Mononuclear cell (primary cell): ENCODE measurements around the gene DYNC1H1. TPM values are rescaled to one million over a fixed set of nuclear protein-coding genes. Genes with fewer than 3 reads are reported as not detected.

Experiments
- H3K27me3 ChIP-seq: 2 replicates; pipeline ENCODE4 v1.6.0; 2011; ENCODE audit warnings: low read length, control low read depth; ENCODE audit not compliant: insufficient read depth
- H3K4me1 ChIP-seq: 2 replicates; pipeline ENCODE4 v1.5.1; 2011; ENCODE audit warnings: mild to moderate bottlenecking, low read length, control low read depth; ENCODE audit not compliant: insufficient read depth
- H3K4me3 ChIP-seq: 2 replicates; pipeline ENCODE4 v1.5.1; 2011; ENCODE audit warnings: mild to moderate bottlenecking, low read length, moderate library complexity
- H3K9me3 ChIP-seq: 2 replicates; pipeline ENCODE4 v1.5.1; 2011; ENCODE audit warnings: low read depth, mild to moderate bottlenecking, control low read depth, low read length
- total RNA-seq: library from RNA; depleted of rRNA; stranded (reverse); fragments of >200 nt; gene quantifications from one replicate; pipeline ENCODE4 v1.2.3, GENCODE V29; 2012

Gene DYNC1H1
- total RNA-seq, 1 donor = 260 TPM

DNA sequence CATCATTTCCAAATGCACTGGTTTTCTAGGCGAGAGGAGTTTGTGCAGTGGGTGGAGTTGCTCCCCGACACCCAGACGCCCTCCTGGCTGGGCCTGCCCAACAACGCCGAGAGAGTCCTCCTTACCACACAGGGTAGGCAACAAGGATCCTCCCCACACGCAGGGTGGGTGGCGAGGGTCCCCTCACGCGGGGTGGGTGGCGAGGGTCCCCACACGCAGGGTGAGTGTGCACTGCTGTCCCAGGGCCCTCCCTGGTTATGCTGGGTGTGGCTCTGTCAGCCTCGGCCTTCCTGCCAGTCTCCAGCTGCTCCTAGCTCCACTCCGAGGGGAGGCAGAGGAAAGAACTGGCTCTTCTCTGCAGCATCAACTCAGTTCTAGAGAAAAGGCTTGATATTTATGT lies 80.2 kb downstream of the DYNC1H1 start:
- Histone ChIP-seq H3K27me3 (no peaks in the 10 kb centered on the region), H3K4me1 (no peaks in the 10 kb centered on the region), H3K4me3 (no peak overlapping the region), H3K9me3 (no peaks in the 10 kb centered on the region)

DNA sequence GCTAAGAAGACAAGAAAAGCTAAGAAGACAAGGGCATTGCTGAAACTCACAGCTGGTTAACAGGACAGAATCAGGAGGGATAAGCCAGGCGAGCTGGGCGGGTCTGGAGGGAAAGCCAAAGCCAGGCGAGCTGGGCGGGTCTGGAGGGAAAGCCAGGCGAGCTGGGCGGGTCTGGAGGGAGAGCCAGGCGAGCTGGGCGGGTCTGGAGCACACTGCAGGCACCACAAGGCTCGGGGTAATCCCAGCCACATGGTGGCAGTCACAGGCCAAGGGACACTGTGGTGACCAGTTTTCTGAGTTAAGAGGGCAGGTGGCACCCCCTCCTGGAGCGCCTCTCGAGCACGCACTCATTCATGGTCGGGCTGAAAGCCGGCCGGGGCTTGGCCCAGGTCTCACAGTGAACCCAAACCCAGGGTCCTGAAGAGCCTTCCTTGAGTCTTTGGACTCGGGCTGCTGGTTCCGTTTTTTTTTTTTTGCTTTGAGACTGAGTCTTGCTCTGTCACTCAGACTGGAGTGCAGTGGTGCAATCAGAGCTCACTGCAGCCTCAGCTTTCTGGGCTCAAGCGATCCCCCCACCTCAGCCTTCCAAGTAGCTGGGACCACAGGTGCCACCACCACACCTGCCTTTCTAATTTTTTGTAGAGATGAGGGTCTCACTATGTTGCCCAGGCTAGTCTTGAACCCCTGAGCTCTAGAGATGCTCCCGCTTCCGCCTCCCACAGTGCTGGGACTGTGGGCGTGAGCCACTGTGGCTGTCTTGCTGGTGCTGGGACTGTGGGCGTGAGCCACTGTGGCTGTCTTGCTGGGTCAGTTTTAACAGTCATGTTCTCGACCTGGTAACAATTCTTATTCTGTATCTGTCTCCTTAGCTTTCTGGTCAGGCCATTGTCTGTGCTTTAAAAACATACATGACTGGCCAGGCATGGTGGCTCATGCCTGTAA lies 82.2 kb downstream of the DYNC1H1 start:
- Histone ChIP-seq H3K9me3 (no peaks in the 10 kb centered on the region), H3K27me3 (no peaks in the 10 kb centered on the region), H3K4me1 (no peaks in the 10 kb centered on the region), H3K4me3 (no peak overlapping the region)

DNA sequence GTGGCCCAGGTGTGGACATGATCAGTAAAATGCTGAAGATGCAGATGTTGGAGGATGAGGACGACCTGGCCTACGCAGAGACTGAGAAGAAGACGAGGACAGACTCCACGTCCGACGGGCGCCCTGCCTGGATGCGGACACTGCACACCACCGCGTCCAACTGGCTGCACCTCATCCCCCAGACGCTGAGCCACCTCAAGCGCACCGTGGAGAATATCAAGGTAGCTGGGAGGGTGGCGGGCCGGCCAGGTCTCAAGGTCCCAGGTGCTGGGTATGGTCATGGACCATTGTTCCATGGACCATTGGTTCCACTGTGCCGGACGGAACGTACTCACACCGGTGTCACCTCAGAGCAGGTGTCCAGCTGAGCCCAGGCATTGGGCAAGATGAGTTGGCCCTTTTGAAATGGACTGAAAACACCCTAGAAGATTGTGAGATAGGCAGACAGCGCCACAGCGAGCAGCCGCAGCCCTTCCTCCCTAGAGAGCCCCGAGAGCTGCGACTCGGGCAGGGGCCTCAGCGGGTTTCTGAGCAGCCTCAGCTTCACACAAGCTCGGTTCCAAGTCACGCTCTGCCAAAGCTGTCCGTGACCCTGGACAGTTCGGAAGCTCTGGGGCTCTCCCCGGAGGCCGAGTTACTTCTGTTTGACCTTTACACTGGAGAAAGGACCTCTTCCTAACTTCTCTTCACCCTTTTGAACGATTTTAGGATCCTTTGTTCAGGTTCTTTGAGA lies 83.6 kb downstream of the DYNC1H1 start:
- Histone ChIP-seq H3K27me3 (no peaks in the 10 kb centered on the region), H3K4me1 (no peaks in the 10 kb centered on the region), H3K9me3 (no peaks in the 10 kb centered on the region), H3K4me3 (no peak overlapping the region)

DNA sequence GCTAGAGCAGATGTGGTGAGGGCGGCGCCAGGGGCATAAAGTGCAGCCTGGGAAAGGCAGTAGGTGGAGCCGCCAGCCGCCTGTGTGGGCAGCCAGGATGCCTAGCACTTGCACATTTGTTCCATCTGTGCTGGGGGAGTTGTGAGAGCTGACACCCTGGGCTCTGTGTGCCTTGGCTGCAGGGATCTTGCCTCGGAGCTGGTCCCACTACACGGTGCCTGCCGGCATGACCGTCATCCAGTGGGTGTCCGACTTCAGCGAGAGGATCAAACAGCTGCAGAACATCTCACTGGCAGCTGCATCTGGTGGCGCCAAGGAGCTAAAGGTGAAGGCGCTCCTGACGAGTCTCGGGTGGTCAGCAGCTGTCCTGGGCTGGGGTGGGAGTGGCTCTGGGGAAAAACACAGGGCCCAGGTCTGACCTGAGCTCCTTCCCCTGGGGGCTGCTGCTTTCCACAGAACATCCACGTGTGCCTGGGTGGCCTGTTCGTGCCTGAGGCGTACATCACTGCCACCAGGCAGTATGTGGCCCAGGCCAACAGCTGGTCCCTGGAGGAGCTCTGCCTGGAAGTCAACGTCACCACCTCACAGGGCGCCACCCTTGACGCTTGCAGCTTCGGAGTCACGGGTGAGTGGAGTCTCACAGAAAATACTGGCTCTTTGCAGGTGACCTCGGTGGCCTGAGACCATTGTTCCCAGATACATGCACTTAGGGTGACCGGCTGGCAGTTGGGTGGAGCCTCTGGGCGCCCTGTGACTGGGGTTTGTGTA lies 85.1 kb downstream of the DYNC1H1 start:
- H3K4me3 ChIP-seq = no peak overlapping the region
- no peaks in the 10 kb centered on the region for H3K4me1 ChIP-seq
- H3K9me3 ChIP-seq = no peaks in the 10 kb centered on the region
- no peaks in the 10 kb centered on the region for H3K27me3 ChIP-seq

DNA sequence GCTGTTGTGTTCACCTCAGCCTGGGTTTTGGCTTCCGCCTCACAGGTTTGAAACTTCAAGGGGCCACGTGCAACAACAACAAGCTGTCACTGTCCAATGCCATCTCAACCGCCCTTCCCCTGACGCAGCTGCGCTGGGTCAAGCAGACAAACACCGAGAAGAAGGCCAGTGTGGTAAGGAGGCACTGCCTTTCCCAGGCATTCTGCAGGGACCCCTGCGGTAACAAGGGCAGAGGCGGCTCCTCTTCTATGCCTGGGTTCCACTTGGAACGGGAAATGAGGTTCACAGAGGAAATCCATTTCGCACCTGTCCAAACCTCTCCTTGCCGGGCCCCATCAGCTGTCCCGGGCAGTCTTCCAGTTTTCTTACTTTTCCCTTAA lies 85.6 kb downstream of the DYNC1H1 start:
- Histone ChIP-seq H3K9me3 (no peaks in the 10 kb centered on the region), H3K4me3 (no peak overlapping the region), H3K4me1 (no peaks in the 10 kb centered on the region), H3K27me3 (no peaks in the 10 kb centered on the region)

DNA sequence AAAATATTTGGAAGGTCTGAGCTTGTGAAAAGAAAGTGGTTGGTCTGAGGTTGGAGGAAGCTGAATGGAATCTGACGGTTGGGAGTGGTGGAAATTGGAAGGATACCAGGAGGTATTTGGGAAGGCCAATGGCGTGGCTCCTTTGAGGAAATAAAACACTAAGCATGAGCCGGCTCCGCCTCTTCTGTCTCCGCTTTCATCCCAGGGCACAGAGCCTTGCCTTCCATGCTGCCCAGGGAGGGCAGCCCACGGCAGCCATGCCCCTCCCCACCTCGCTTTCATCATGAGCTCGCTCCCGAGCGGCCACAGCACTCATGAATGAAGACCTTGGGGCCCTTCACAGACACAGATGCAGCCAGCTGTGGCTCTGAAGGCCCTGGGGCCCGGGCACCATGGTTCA lies 86.3 kb downstream of the DYNC1H1 start:
- no peaks in the 10 kb centered on the region for H3K9me3 ChIP-seq
- no peaks in the 10 kb centered on the region for H3K4me1 ChIP-seq
- H3K4me3 ChIP-seq = no peak overlapping the region
- no peaks in the 10 kb centered on the region for H3K27me3 ChIP-seq

DNA sequence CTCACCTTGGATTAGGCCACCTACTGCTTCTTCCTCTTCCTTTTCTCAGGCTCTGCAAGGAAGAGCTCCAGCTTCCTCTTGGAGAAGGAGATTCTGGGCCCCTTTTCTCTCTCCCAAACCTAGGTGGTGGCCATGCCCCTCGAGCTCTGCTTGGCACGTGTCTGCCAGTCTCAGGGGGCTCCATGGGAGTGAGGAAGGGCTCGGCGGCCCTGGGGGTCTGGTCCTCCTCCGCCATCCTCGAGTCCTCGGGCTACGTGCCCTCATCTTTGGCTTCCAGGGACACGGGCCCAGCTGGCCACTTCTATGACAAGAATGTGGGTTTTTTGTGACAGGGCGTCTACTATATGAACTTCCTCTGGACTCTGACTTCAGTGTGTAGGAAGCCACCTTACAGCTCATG lies 88.1 kb downstream of the DYNC1H1 start:
- Histone ChIP-seq H3K27me3 (no peaks in the 10 kb centered on the region), H3K4me3 (no peak overlapping the region), H3K4me1 (no peaks in the 10 kb centered on the region), H3K9me3 (no peaks in the 10 kb centered on the region)

DNA sequence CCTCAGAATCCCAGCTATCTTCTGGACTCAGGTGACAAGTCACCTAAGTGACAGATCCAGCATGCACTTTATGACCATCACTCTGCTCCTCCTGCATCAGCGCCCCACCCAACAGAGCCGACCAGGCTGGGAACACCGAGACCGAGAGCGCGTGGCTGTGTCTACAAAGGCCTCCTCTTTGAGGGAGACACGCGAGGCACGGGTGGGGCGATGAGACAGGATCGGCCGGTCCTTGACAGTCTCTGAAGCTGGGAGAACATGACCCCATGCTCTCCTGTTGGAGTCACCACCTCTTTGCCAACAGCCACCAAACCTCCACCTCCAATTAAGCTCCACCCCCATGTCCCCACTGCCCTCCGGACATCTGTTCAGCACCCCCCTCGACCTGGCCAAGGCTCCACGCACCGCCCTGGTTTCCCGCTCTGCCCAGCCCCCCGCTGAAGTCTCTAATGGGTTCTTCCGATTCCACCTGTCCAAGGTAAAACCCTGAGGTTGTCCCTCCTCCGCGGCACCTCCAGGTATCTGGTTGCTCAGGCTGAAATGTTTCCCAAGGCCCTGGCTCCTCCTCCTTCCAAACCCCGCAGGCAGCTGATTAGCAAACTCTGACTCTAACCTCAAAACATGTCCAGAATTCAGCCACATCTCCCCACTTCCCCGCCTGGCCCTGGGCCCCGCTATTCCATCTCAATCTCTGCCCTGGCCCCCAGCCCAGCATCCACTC lies 91.0 kb downstream of the DYNC1H1 start:
- no peak overlapping the region for H3K4me3 ChIP-seq
- no peaks in the 10 kb centered on the region for H3K27me3 ChIP-seq
- H3K9me3 ChIP-seq = no peaks in the 10 kb centered on the region
- no peaks in the 10 kb centered on the region for H3K4me1 ChIP-seq

DNA sequence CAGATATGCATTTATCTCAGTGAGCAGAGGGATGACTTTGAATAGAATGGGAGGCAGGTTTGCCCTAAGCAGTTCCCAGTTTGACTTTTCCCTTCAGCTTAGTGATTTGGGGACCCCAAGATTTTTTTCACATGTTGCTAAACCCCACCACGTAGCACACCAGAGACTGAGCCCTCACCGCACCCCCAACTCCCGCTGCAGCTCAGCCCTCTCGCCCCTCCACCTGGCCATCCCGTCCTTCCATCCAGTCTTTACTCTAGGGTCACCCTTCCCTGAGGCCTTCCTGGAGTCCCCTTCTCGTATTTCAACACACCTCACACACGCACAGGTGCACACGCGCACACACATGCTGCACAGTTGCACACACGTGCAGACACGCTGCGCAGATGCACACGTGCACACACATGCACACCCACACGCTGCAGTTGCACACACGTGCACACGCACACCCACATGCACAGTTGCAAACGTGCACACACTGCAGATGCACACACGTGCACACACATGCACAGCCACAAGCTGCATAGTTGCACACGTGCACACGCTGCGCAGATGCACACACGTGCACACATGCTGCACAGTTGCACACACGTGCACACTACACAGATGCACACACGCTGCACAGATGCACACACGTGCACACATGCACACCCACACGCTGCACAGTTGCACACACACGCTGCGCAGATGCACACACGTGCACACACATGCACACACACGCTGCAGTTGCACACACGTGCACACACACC lies 92.5 kb downstream of the DYNC1H1 start:
- Histone ChIP-seq H3K4me3 (no peak overlapping the region), H3K4me1 (no peaks in the 10 kb centered on the region), H3K27me3 (no peaks in the 10 kb centered on the region), H3K9me3 (no peaks in the 10 kb centered on the region)

DNA sequence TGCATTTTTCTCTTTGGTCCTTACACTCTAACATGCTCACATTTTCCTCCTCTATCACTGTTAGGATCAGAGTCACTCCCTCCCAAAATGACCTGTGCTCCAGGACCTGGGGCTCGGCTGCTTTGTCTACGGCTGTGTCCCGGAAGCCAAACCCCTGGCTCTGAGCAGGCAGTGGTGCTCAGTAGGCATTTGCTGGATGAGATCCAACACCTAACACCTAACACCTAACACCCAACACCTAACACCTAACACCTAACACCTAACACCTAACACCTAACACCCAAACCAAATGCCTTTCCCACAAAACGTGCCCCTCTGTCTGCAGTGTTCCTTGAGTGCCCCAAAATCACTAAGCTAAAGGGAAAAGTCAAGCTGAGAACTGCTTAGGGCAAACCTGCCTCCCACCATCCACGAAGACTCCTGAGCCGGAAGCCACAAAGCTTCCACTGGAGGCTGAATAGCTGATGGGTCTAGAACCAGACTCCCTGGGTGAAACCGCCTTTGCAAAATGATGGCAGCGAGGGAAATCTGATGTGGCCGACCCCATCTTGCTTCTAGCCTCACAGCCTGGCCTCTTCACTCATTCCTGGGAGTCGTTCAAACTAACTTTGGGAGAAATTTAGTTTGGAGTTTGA lies 93.2 kb downstream of the DYNC1H1 start:
- Histone ChIP-seq H3K4me1 (peaks cover under 1% of the 10 kb centered on the region), H3K4me3 (no peak overlapping the region), H3K9me3 (no peaks in the 10 kb centered on the region), H3K27me3 (no peaks in the 10 kb centered on the region)

DNA sequence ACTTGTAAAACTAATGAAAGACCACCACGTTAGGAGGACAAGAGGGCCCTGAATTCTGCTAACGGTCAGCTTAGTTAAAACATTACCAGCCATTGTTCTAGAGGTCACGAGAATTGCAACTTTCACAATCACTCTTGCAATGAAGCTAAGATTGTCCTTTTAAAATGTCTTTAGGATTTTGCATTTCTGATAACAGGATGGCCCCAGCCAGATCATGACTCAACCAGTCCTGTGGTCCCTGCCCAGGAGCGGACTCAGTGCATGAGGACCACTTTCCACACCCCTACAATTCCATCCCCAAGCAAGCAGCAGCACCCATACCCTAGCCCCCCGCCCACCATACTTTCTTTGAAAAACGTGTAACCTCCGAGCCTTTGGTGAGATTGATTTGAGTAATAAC lies 93.8 kb downstream of the DYNC1H1 start:
- H3K27me3 ChIP-seq = no peaks in the 10 kb centered on the region
- no peak overlapping the region for H3K4me3 ChIP-seq
- H3K4me1 ChIP-seq = peaks cover 5% of the 10 kb centered on the region
- H3K9me3 ChIP-seq = no peaks in the 10 kb centered on the region

DNA sequence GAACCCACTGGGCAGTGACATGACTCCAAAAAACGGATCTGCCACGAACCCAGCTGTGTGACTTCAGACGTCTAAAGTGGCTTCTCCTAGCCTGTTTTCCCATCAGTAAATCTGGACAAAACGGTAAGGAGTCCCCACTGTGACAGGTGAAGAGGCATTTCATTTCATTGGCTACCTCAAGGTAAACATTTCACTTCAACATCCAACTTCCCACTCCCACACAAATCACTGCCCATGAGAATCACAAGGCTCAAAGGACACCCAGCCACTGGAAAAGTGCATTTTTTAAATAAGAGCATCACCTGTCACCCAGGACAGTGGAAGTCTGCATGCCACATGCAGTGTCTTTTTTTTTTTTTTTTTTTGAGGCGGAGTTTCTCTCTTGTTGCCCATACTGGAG lies 94.6 kb downstream of the DYNC1H1 start:
- Histone ChIP-seq H3K4me3 (no peak overlapping the region), H3K4me1 (peaks cover 5% of the 10 kb centered on the region), H3K27me3 (no peaks in the 10 kb centered on the region), H3K9me3 (no peaks in the 10 kb centered on the region)

DNA sequence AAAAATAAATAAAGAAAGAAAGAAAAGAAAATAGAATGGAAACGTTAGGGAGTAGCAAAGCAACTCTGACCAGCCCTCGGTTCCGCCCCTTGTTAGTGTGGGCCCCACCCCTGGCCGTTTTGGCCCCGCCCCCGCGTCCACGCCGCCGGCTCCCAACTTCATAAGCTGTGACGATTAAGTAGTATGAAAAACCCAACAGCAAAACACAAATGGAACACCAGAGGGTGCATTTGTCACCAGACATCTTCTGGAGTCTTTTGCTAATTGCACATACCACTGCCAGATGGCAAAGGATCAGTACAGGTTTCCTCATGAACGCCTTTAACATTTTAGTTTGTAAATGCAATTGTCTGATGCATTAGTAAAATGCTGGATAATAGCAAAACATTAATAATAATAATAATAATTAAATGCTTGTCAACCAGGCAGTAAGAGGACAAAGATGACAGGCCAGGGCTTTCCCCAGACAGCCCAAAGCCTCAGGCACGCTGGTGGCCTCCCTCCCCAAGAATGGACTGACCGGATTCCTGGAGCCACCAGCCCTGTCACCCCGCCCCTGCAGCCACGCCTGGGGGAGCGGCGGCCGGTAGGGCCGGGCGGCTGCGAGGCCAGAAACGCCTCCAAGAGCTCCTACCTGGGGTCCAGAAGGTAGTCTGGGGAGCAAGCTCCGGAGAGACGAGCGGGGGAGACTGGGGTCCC lies 98.9 kb downstream of the DYNC1H1 start:
- H3K4me3 ChIP-seq = no peak overlapping the region
- no peaks in the 10 kb centered on the region for H3K9me3 ChIP-seq
- peaks cover 5% of the 10 kb centered on the region for H3K4me1 ChIP-seq
- no peaks in the 10 kb centered on the region for H3K27me3 ChIP-seq
